PC-3 (cell line): Measurements from ENCODE around the gene NEK8. TPM values are rescaled to one million over a fixed set of nuclear protein-coding genes. Genes with fewer than 3 reads are reported as not detected.

Experiments used
- ATAC-seq: fragments of 200-7000 bp; cut with Tn5 transposase; 2 replicates; pipeline ENCODE4 v1.9.1; 2020; ENCODE audit warnings: mild to moderate bottlenecking, moderate library complexity
- BruUV-seq: library from RNA; stranded (reverse); fragments of 400-500 nt; replicated peaks from 2 replicates; lab custom pipeline; 2021; lab: Mats Ljungman, UMichigan
- CTCF ChIA-PET: fragments of 300-600 bp; sonication (Branson Sonifier 250); formaldehyde crosslinking; loops from one replicate; lab custom pipeline; 2022; ENCODE audit warnings: antibody characterized with exemption; lab: Charles Lee
- POLR2A ChIA-PET: fragments of 300-600 bp; sonication (Branson Sonifier 250); formaldehyde crosslinking; loops from one replicate; lab custom pipeline; 2022; ENCODE audit warnings: antibody characterized with exemption; ENCODE audit not compliant: unreplicated experiment; lab: Charles Lee
- DNase-seq: peaks from one replicate; pipeline ENCODE4 v3.0.0-alpha.2; 2015
- H2AFZ ChIP-seq: fragments of 300-600 bp; sonication (generic); 2 replicates; pipeline ENCODE4 v1.6.0; 2016; ENCODE audit warnings: antibody characterized with exemption, low read length
- H3F3A ChIP-seq: fragments of 300-600 bp; sonication (generic); one replicate; pipeline ENCODE4 v1.6.0; 2017; ENCODE audit warnings: antibody characterized with exemption, low read length, control low read depth, mild to moderate bottlenecking; ENCODE audit not compliant: unreplicated experiment
- H3K27ac ChIP-seq: fragments of 300-600 bp; sonication (generic); 2 replicates; pipeline ENCODE4 v1.5.1; 2016; ENCODE audit warnings: mild to moderate bottlenecking, low read length
- H3K27me3 ChIP-seq: fragments of 300-600 bp; sonication (generic); 2 replicates; pipeline ENCODE4 v1.6.1; 2016; ENCODE audit warnings: low read length, mixed read lengths
- H3K36me3 ChIP-seq: fragments of 300-600 bp; sonication (generic); 2 replicates; pipeline ENCODE4 v1.6.1; 2016; ENCODE audit warnings: low read depth, mixed run types, low read length, mixed read lengths
- H3K4me1 ChIP-seq: fragments of 300-600 bp; sonication (generic); 2 replicates; pipeline ENCODE4 v1.5.1; 2016; ENCODE audit warnings: low read length; ENCODE audit not compliant: insufficient read depth
- H3K4me2 ChIP-seq: fragments of 300-600 bp; sonication (generic); 2 replicates; pipeline ENCODE4 v1.6.0; 2016; ENCODE audit warnings: low read length
- H3K4me3 ChIP-seq: fragments of 300-600 bp; sonication (generic); 2 replicates; pipeline ENCODE4 v1.5.1; 2016; ENCODE audit warnings: mild to moderate bottlenecking, low read length, mixed read lengths
- H3K79me2 ChIP-seq: fragments of 300-600 bp; sonication (generic); 2 replicates; pipeline ENCODE4 v1.6.1; 2017; ENCODE audit warnings: low read length, mixed read lengths
- H3K9ac ChIP-seq: fragments of 300-600 bp; sonication (generic); 2 replicates; pipeline ENCODE4 v1.6.0; 2016; ENCODE audit warnings: mild to moderate bottlenecking, low read length
- H3K9me2 ChIP-seq: fragments of 300-600 bp; sonication (generic); replicated peaks from 2 replicates; pipeline ENCODE4 v1.6.1; 2016; ENCODE audit warnings: mixed run types, low read length, mixed read lengths
- H3K9me3 ChIP-seq: fragments of 300-600 bp; sonication (generic); 2 replicates; pipeline ENCODE4 v1.6.1; 2016; ENCODE audit warnings: low read length, mixed read lengths
- H4K20me1 ChIP-seq: fragments of 300-600 bp; sonication (generic); 2 replicates; pipeline ENCODE4 v1.6.1; 2016; ENCODE audit warnings: low read length, mixed read lengths
- EZH2 ChIP-seq: fragments of 300-600 bp; sonication (generic); IDR thresholded peaks from one replicate; pipeline ENCODE4 v1.6.1; 2017; ENCODE audit warnings: antibody characterized with exemption, mild to moderate bottlenecking, low read length; ENCODE audit not compliant: unreplicated experiment
- EZH2phosphoT487 ChIP-seq: fragments of 300-600 bp; sonication (generic); IDR thresholded peaks from 2 replicates; pipeline ENCODE4 v1.6.1; 2018; ENCODE audit warnings: mild to moderate bottlenecking, antibody characterized with exemption, low read length, borderline replicate concordance
- intact Hi-C: fragments of 100-400 bp; cut with micrococcal nuclease; formaldehyde crosslinking; loops from 2 replicates; pipeline ENCODE4 v1.9.0; 2023
- total RNA-seq: library from RNA; depleted of rRNA; stranded (reverse); fragments of >200 nt; gene quantifications from 2 replicates; pipeline ENCODE4 v1.2.3, GENCODE V29; 2014; rRNA removed
- TF ChIP-seq, protein P1 (sequence below): fragments of 300-600 bp; sonication (generic); conservative IDR thresholded peaks from 2 replicates; pipeline ENCODE4 v1.5.1; 2017; ENCODE audit warnings: antibody characterized with exemption, low read depth, mild to moderate bottlenecking, low read length

The NEK8 gene
- total RNA-seq, 1 experiment from 2014 or later = 2.4 TPM

GRCh38 chr17:28783161-28783560 lies 54.6 kb downstream of the NEK8 start:
- BruUV-seq = no TSS peak
- no peak overlapping the region for H2AFZ ChIP-seq
- no peaks in the 10 kb centered on the region for H3K4me1 ChIP-seq
- ATAC-seq (no peak), DNase-seq (no peak)
- no peaks in the 10 kb centered on the region for H3K9me3 ChIP-seq
- no peaks in the 10 kb centered on the region for H3K9me2 ChIP-seq
- CTCF ChIA-PET = no interaction called here
- peaks cover 9% of the 10 kb centered on the region; the same call in 1 of the 2 replicates for H3K79me2 ChIP-seq
- H3F3A ChIP-seq = no peaks in the 10 kb centered on the region
- H3K9ac ChIP-seq = no peak overlapping the region
- H3K27me3 ChIP-seq = no peaks in the 10 kb centered on the region
- H3K36me3 ChIP-seq = no peaks in the 10 kb centered on the region
- no peak overlapping the region for H3K4me3 ChIP-seq
- POLR2A ChIA-PET = no interaction called here
- H3K4me2 ChIP-seq = no peak overlapping the region
- H4K20me1 ChIP-seq = no peaks in the 10 kb centered on the region
- TF ChIP-seq, protein P1, sequence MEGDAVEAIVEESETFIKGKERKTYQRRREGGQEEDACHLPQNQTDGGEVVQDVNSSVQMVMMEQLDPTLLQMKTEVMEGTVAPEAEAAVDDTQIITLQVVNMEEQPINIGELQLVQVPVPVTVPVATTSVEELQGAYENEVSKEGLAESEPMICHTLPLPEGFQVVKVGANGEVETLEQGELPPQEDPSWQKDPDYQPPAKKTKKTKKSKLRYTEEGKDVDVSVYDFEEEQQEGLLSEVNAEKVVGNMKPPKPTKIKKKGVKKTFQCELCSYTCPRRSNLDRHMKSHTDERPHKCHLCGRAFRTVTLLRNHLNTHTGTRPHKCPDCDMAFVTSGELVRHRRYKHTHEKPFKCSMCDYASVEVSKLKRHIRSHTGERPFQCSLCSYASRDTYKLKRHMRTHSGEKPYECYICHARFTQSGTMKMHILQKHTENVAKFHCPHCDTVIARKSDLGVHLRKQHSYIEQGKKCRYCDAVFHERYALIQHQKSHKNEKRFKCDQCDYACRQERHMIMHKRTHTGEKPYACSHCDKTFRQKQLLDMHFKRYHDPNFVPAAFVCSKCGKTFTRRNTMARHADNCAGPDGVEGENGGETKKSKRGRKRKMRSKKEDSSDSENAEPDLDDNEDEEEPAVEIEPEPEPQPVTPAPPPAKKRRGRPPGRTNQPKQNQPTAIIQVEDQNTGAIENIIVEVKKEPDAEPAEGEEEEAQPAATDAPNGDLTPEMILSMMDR = no peak
- no peak for TF ChIP-seq EZH2
- TF ChIP-seq EZH2phosphoT487 = no peak
- intact Hi-C loops = no loop called here
- H3K27ac ChIP-seq = no peak overlapping the region

- H3K4me2 ChIP-seq = no peak overlapping the region
- BruUV-seq = no TSS peak
- DNase-seq = no peak
- ChIA-PET POLR2A (no interaction called here), CTCF (no interaction called here)
- no peaks in the 10 kb centered on the region for H3K4me1 ChIP-seq
- H3K36me3 ChIP-seq = no peaks in the 10 kb centered on the region
- no peaks in the 10 kb centered on the region for H3K9me2 ChIP-seq
- no peak overlapping the region for H3K9ac ChIP-seq
- H4K20me1 ChIP-seq = no peaks in the 10 kb centered on the region
- no peak for TF ChIP-seq EZH2
- TF ChIP-seq EZH2phosphoT487 = no peak
- TF ChIP-seq, protein P1 = no peak
- no peak overlapping the region for H3K4me3 ChIP-seq
- H3F3A ChIP-seq = no peaks in the 10 kb centered on the region
- H3K27me3 ChIP-seq = no peaks in the 10 kb centered on the region
- H3K27ac ChIP-seq = no peak overlapping the region
- H3K9me3 ChIP-seq = no peaks in the 10 kb centered on the region
- H2AFZ ChIP-seq = no peak overlapping the region
- no peak for ATAC-seq
- 0 out of 2 replicates have a peak, but pooled peaks cover under 1% of the 10 kb centered on the region for H3K79me2 ChIP-seq
- intact Hi-C loops = no loop called here
Observed at GRCh38 chr17:28788100-28788499, 59.5 kb downstream of the NEK8 start.

Other genes starting within 250 kb of the NEK8 start
- not detected in 2 replicates for gene FOXN1, start 222.4 kb upstream of the NEK8 start, total RNA-seq
- gene UNC119, start 176.2 kb upstream of the NEK8 start, total RNA-seq = 68.4 and 82.1 TPM in 2 replicates
- gene PIGS, start 157.3 kb upstream of the NEK8 start, total RNA-seq = 15.8 and 22.4 TPM in 2 replicates
- gene ALDOC, start 151.9 kb upstream of the NEK8 start, total RNA-seq = 42.6 and 72.9 TPM in 2 replicates
- gene SPAG5, start 129.8 kb upstream of the NEK8 start, total RNA-seq = 86.6 and 118 TPM in 2 replicates
- gene RSKR, start 114.6 kb upstream of the NEK8 start, total RNA-seq = 4.4 and 7.2 TPM in 2 replicates
- gene BLTP2, start 83.6 kb upstream of the NEK8 start, total RNA-seq = 103 and 171 TPM in 2 replicates
- gene SDF2, start 66.9 kb upstream of the NEK8 start, total RNA-seq = 31.6 and 34.0 TPM in 2 replicates
- 32.2 and 38.8 TPM in 2 replicates for gene SUPT6H, start 66.6 kb upstream of the NEK8 start, total RNA-seq
- 1.9 and 2.6 TPM in 2 replicates for gene PROCA1, start 16.9 kb upstream of the NEK8 start, total RNA-seq
- 207 and 211 TPM in 2 replicates for gene RAB34, start 10.9 kb upstream of the NEK8 start, total RNA-seq
- gene RPL23A, start 8.8 kb upstream of the NEK8 start, total RNA-seq = 390 and 515 TPM in 2 replicates
- gene TLCD1, start 2.6 kb upstream of the NEK8 start, total RNA-seq = 7.1 and 9.3 TPM in 2 replicates
- gene TRAF4, start 15.2 kb downstream of the NEK8 start, total RNA-seq = 81.5 and 104 TPM in 2 replicates
- gene FAM222B, start 114.0 kb downstream of the NEK8 start, total RNA-seq = 4.8 and 6.5 TPM in 2 replicates
- gene ERAL1, start 126.2 kb downstream of the NEK8 start, total RNA-seq = 25.8 and 30.5 TPM in 2 replicates
- gene FLOT2, start 168.9 kb downstream of the NEK8 start, total RNA-seq = 23.1 and 34.7 TPM in 2 replicates
- gene DHRS13, start 174.3 kb downstream of the NEK8 start, total RNA-seq = 4.9 and 5.1 TPM in 2 replicates
- gene PHF12, start 222.7 kb downstream of the NEK8 start, total RNA-seq = 20.6 and 25.0 TPM in 2 replicates